Measurements from ENCODE around the gene PAX8.
A peak's percentile ranks its signal among the peaks of the same experiment; 100 is the strongest.
"Not testable (repeated sequence)": the region's sequence is repeated elsewhere in the genome, so short reads cannot be mapped to it uniquely, and the experiment has no call there.

The PAX8 gene

DNA sequence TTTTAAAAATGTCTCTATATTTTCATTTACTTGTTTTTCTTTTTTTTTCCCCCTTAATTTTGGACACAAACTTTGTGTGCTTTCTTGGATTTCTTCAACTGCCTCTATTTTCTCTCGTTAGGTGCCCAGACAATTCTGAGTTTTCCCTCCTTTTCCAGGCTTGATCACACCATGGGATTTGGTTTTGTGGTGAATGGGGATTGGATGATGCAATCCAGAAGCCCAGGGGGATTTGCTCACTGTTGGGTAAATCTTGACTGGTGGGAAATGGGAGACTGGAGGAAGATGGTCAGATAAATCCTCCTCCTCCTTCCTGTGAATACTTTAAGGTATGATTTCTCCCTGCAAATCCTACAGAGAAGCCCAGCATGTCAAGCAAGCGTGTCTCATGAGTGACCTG, 19.5 kb upstream of the PAX8 start:
- TF ChIP-seq POLR2AphosphoS5 (IDR thresholded peaks at IDR 0.05; ENCODE audit: low read depth) (no peak), CTCF (IDR thresholded peaks at IDR 0.05; ENCODE audit: insufficient read depth, low read length) (no peak), GABPA (IDR thresholded peaks at IDR 0.05; ENCODE audit: low read depth) (no peak), SPI1 (IDR thresholded peaks at IDR 0.05; ENCODE audit: borderline replicate concordance, low read depth) (no peak)
- TF ChIP-seq, protein P1, sequence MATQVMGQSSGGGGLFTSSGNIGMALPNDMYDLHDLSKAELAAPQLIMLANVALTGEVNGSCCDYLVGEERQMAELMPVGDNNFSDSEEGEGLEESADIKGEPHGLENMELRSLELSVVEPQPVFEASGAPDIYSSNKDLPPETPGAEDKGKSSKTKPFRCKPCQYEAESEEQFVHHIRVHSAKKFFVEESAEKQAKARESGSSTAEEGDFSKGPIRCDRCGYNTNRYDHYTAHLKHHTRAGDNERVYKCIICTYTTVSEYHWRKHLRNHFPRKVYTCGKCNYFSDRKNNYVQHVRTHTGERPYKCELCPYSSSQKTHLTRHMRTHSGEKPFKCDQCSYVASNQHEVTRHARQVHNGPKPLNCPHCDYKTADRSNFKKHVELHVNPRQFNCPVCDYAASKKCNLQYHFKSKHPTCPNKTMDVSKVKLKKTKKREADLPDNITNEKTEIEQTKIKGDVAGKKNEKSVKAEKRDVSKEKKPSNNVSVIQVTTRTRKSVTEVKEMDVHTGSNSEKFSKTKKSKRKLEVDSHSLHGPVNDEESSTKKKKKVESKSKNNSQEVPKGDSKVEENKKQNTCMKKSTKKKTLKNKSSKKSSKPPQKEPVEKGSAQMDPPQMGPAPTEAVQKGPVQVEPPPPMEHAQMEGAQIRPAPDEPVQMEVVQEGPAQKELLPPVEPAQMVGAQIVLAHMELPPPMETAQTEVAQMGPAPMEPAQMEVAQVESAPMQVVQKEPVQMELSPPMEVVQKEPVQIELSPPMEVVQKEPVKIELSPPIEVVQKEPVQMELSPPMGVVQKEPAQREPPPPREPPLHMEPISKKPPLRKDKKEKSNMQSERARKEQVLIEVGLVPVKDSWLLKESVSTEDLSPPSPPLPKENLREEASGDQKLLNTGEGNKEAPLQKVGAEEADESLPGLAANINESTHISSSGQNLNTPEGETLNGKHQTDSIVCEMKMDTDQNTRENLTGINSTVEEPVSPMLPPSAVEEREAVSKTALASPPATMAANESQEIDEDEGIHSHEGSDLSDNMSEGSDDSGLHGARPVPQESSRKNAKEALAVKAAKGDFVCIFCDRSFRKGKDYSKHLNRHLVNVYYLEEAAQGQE (IDR thresholded peaks at IDR 0.05; ENCODE audit: insufficient replicate concordance, low read depth) = no peak
- H3K27ac ChIP-seq (replicated peaks) = no peak overlapping the region
- H3K27me3 ChIP-seq (ENCODE audit: insufficient read depth, poor library complexity, severe bottlenecking) = no peaks in the 10 kb centered on the region
- DNase-seq (ENCODE audit: low read depth in 1 of 2, low spot score in 1 of 2) = no peak
- H3K4me3 ChIP-seq (replicated peaks; ENCODE audit: insufficient read depth, low read length) = no peak overlapping the region

- not testable (repeated sequence) for H3K27me3 ChIP-seq (ENCODE audit: insufficient read depth, poor library complexity, severe bottlenecking); H3K27ac ChIP-seq (replicated peaks); H3K4me3 ChIP-seq (replicated peaks; ENCODE audit: insufficient read depth, low read length)
- peak in 1 of 2 experiments; percentile 24 for DNase-seq (ENCODE audit: low read depth in 1 of 2, low spot score in 1 of 2)
Measured at GRCh38 chr2:113297590-113297989, 18.9 kb upstream of the PAX8 start.

DNA sequence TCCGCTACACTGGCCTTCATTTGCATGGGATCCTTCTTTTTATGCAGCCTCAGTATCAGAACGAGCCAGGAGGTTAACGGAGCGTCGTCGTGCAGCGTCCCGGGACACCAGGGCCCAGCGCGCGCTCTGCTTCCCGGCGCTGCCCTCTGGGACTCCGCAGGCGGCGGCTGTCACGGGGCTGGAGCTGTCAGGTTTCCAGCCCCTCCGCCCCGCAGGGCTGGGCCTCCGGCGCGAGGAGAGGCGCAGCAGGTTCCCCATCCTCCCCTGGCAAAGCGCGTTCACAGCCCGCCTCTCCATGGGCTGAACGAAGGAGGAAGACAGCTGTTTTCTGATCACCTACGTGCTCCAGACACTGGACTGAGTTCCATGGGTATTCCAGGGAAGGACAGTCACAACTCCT, 12.5 kb upstream of the PAX8 start:
- Histone ChIP-seq H3K27me3 (ENCODE audit: insufficient read depth, poor library complexity, severe bottlenecking) (no peaks in the 10 kb centered on the region), H3K27ac (replicated peaks) (no peak overlapping the region), H3K4me3 (replicated peaks; ENCODE audit: insufficient read depth, low read length) (no peak overlapping the region)
- no peak for TF ChIP-seq GABPA (IDR thresholded peaks at IDR 0.05; ENCODE audit: low read depth)
- TF ChIP-seq POLR2AphosphoS5 (IDR thresholded peaks at IDR 0.05; ENCODE audit: low read depth) = no peak
- TF ChIP-seq, protein P1 (IDR thresholded peaks at IDR 0.05; ENCODE audit: insufficient replicate concordance, low read depth) = no peak
- no peak for TF ChIP-seq CTCF (IDR thresholded peaks at IDR 0.05; ENCODE audit: insufficient read depth, low read length)
- no peak for TF ChIP-seq SPI1 (IDR thresholded peaks at IDR 0.05; ENCODE audit: borderline replicate concordance, low read depth)
- no peak for DNase-seq (ENCODE audit: low read depth in 1 of 2, low spot score in 1 of 2)

GRCh38 chr2:113288674-113289149, 10.0 kb upstream of the PAX8 start:
- not testable (repeated sequence) for H3K27me3 ChIP-seq (ENCODE audit: insufficient read depth, poor library complexity, severe bottlenecking); H3K4me3 ChIP-seq (replicated peaks; ENCODE audit: insufficient read depth, low read length); H3K27ac ChIP-seq (replicated peaks); DNase-seq (ENCODE audit: low read depth in 1 of 2, low spot score in 1 of 2)

DNA sequence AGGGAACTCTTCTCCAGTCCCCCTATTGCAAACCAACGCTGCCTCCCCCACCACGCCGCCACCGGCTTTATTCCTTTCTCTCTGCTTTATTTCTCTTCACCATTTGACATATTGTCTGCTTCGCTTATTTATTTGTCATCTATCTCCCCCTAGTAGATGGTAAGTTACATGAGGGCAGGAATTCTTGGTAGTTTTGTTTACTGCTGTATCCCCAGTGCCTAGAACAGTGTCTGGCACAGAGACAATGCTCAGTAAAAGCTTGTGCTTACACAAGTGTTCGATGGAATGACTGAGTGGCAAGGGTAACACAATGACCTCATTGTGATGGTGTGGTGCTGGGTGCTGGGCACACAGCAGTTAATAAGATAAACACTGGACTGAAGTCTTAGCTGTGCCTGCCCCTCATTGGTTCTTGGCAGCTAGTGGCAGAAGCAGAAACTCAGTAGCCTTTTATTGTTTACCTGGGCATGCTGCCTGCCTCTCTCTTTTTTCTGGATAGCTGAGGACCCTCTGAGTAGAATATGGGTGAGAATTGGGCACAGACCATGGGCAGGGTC, 9.5 kb upstream of the PAX8 start:
- H3K27ac ChIP-seq (replicated peaks); H3K4me3 ChIP-seq (replicated peaks; ENCODE audit: insufficient read depth, low read length); DNase-seq (ENCODE audit: low read depth in 1 of 2, low spot score in 1 of 2); H3K27me3 ChIP-seq (ENCODE audit: insufficient read depth, poor library complexity, severe bottlenecking): not testable (repeated sequence)
